GM21360 (cell line): ENCODE measurements around the gene PPP6R1.

ENCODE experiments used
- ATAC-seq: cut with Tn5 transposase; IDR thresholded peaks from one replicate; pipeline ENCODE4 v1.9.1; 2021; ENCODE audit warnings: mild to moderate bottlenecking, moderate library complexity; ENCODE audit not compliant: unreplicated experiment

The PPP6R1 gene

GRCh38 chr19:55279770-55280643, 21.2 kb upstream of the PPP6R1 start, which contains the start of gene HSPBP1:
TSS of gene HSPBP1 (minus strand) at chr19:55280110. CDS start at chr19:55279608, 502 bp downstream.
- peak; percentile 55 for ATAC-seq

DNA sequence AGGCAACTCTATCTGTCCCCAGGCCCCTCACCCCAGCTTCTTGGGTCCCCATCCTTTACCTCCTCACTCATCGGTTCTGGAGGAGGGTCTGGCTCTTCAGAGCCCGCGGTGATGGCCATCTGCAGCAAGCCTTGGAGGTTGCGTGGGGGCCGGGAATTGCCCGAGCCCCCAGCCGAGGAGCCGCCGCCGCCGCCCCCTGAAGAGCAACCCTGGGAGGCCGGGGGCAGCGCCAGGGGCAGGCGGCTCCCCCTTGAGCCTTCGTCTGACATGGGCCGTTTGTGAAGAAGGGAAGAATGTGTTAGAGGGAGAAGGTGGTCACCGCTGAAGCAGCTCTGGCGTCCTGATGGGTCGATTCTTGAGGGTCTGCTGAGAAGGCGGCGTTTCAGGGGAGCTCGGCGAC, 20.5 kb upstream of the PPP6R1 start:
- ATAC-seq = no peak

GRCh38 chr19:55278391-55279135, 19.7 kb upstream of the PPP6R1 start:
- no peak for ATAC-seq

- no peak for ATAC-seq
Observed at GRCh38 chr19:55277494-55277893, 18.7 kb upstream of the PPP6R1 start.

- no peak for ATAC-seq
Observed at GRCh38 chr19:55276720-55277430, 18.1 kb upstream of the PPP6R1 start.

GRCh38 chr19:55275851-55276719, 17.3 kb upstream of the PPP6R1 start:
- peak; percentile 48 for ATAC-seq

- ATAC-seq = no peak
Observed at GRCh38 chr19:55273978-55274707, 15.3 kb upstream of the PPP6R1 start.

GRCh38 chr19:55272142-55272541, 13.3 kb upstream of the PPP6R1 start:
- no peak for ATAC-seq

- no peak for ATAC-seq
Observed at GRCh38 chr19:55270172-55270942, 11.5 kb upstream of the PPP6R1 start.

GRCh38 chr19:55269299-55269698, 10.5 kb upstream of the PPP6R1 start:
- ATAC-seq = no peak

DNA sequence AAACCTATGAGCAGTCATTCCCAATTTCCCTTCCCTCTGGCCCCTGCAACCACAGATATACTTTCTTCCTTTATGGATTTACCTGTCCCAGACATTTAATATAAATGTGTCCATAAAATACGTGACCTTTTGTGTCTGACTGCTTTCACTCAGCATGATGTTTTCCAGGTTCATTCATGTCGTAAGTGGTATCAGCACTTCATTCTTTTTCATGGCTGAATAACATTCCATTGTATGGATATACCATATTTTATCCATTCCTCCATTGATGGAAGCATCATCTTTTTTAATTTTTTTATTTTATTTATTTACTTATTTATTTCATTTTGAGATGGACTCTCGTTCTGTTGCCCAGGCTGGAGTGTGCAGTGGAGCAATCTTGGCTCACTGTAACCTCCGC, 8.0 kb upstream of the PPP6R1 start:
- ATAC-seq = no peak

DNA sequence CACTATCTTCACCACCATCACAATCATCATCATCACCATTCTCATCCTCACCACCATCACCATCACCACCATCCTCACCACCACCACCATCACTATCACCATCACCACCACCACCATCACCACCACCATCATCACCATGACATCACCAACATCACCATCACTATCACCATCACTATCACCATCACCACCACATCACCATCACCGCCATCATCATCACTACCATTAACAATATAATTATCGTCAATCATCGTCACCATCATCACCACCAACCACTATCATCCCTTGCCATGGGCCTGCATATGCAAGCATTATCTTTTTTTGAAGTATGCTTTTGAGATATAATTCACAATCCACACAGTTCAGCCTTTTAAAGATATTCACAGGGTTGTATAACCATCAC, 7.6 kb upstream of the PPP6R1 start:
- no peak for ATAC-seq

GRCh38 chr19:55265723-55266386, 7.0 kb upstream of the PPP6R1 start:
- ATAC-seq = no peak

DNA sequence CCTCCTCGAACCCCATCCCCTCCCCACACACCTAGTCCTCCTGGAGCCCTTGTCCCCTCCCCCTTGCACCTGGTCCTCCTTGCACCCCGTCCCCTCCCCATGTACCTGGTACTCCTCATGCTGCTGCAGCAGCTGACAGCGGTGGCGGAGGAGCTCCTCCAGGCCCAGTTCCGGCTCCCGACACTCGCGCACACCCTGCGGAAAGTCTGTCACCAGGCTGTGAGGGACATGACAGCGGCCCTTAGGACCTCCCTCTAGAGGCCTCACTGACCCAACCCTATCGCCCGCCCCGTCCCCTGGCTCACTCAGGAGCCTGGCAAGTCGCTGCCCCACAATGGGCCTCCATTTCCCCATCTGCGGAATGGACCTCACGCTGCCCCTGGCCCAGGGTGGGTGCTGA, 6.4 kb upstream of the PPP6R1 start:
- ATAC-seq = no peak

DNA sequence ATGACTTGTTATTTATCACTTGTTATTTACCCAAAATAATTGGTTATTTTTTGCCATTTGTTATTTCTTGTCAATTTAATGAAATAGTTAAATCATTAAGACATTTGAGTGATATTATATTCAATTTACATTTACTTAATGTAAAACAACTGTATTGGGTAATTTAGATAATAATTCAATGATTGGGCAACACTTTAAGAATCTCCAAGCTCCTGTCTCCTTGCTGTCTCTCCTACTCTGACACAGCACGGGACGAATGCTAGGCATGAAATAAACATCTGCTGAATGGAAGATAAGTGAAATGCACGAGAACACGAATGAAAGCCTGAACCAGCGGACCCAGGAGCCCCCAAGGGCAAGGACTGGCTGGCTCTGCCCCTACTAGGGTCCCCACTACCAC, 5.7 kb upstream of the PPP6R1 start:
- no peak for ATAC-seq

DNA sequence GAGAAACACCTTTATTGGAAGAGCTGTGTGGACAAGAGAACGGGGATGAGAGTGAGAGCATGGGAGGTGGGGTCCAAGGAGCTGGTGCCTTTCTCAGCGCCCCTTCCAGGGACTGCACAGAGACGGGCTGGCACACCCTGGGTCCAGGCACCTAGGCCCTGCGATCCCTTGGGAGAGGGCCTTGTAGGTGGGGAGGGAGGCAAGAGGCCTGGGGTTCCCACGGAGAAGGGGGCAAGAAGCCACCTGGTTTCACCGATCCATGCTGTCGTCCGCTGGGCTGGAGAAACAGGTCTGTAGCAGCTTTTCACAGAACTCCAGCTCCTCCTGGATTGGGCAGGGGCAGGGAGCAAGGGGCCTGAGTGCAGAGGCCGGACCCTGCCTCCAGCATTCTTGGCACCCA, 3.5 kb upstream of the PPP6R1 start:
- no peak for ATAC-seq

GRCh38 chr19:55261671-55262126, 2.9 kb upstream of the PPP6R1 start:
- ATAC-seq = no peak

DNA sequence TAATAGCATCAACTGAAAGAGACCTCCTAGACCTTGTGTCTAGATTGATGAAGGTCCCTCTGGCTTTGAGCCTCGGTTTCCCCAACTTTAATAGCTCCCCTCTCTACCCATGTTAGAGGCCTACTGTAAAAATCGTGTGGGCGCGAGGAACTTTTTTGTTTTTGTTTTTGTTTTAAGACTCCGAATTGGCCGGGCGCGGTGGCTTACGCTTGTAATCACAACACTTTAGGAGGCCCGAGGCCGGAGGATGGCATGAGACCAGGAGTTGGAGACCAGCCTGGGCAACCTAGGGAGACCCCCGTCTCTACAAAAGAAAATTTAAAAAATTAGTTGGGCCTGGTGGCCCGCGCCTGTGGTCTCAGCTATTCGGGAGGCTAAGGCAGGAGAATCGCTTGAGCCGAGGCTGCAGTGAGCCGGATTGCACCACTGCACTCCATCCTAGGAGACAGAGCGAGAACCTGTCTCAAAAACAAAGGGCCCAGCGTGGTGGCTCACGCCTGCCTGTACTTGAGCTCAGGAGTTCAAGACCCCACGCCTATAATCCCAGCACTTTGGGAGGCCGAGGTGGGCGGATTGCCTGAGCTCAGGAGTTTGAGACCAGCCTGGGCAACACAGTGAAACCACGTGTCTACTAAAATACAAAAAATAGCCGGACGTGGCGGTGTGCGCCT, 858 bp upstream of the PPP6R1 start:
- ATAC-seq = no peak
